Measurements from ENCODE around the gene ARSB.

GRCh38 chr5:78855026-78855425, 130.1 kb downstream of the ARSB start:
- no peak for TF ChIP-seq EZH2 (IDR thresholded peaks at IDR 0.05; ENCODE audit: insufficient read depth, poor library complexity, severe bottlenecking)
- TF ChIP-seq EZH2phosphoT487 (IDR thresholded peaks at IDR 0.05; ENCODE audit: insufficient read depth, low read depth), result no peak
